Measurements from ENCODE around the gene DKK3. TPM values are rescaled to one million over a fixed set of nuclear protein-coding genes. Genes with fewer than 3 reads are reported as not detected.

Gene DKK3
- total and polyA plus RNA-seq, 2 of the 13 experiments (the other 11 are each of a cell fraction or from before 2014, with no cell fraction given), result 0.09 to 0.67 TPM

GRCh38 chr11:11988099-11988651 lies 20.3 kb downstream of the DKK3 start:
- intact Hi-C loops (cut with micrococcal nuclease; ENCODE audit: unreplicated experiment) (no loop called here), in situ Hi-C loops (cut with HindIII; ENCODE audit: extremely low pct_ligation_motif_present, low pct_unique_long_range_greater_than_20kb) (no loop called here)
- H3K27me3 ChIP-seq (ENCODE audit: control insufficient read depth in 1 of 2, insufficient read depth in 2 of 2, low read length in 2 of 2), result no peaks in the 10 kb centered on the region; a peak in 1 of 5 replicates
- no peak overlapping the region for H3K4me2 ChIP-seq (ENCODE audit: low read depth, low read length)
- H3K79me2 ChIP-seq (ENCODE audit: insufficient read depth, low read length), result no peaks in the 10 kb centered on the region
- DNase-seq (ENCODE audit: low spot score) (no peak), ATAC-seq (no peak), FAIRE-seq (no peak)
- H3K9ac ChIP-seq (ENCODE audit: insufficient read depth, low read depth, low read length), result no peak overlapping the region
- no peaks in the 10 kb centered on the region for H4K20me1 ChIP-seq (ENCODE audit: insufficient read depth, low read length)
- peaks cover 28% of the 10 kb centered on the region for H3K4me1 ChIP-seq (ENCODE audit: insufficient read depth, low read length)
- H3K36me3 ChIP-seq (replicated peaks in 1 of 2; ENCODE audit: control insufficient read depth in 1 of 2, insufficient read depth in 2 of 2, low read length in 2 of 2), result no peaks in the 10 kb centered on the region
- ChIA-PET POLR2A (no interaction called here), CTCF (ENCODE audit: low intra/inter-chr PET ratio, low total read pairs) (interaction anchor here (1.6 kb wide), 1 partner anchor 56 kb away, joined by 4 read pairs; no protein-coding TSS in a partner anchor)
- no peak overlapping the region for H3K27ac ChIP-seq (ENCODE audit: extremely low read length, insufficient read depth, low read length)
- WGBS (ENCODE audit: low lambda C conversion rate), result 46% methylated on average over 7 of the region's 7 CpGs
- no peak overlapping the region for H2AFZ ChIP-seq (ENCODE audit: low read length)
- no peak overlapping the region for H3K4me3 ChIP-seq (replicated peaks in 1 of 3; ENCODE audit: insufficient read depth in 1 of 3, low read depth in 2 of 3, low read length in 3 of 3)
- no peaks in the 10 kb centered on the region for H3K9me3 ChIP-seq (ENCODE audit: low read length)
- no TSS peak for BruUV-seq (replicated peaks)
- TF ChIP-seq RBFOX2 (IDR thresholded peaks at IDR 0.05; ENCODE audit: low read depth, low read length) (no peak), TFDP1 (CRISPR knock-in tag; IDR thresholded peaks at IDR 0.05; ENCODE audit: borderline replicate concordance) (no peak), DMAP1 (CRISPR knock-in tag; IDR thresholded peaks at IDR 0.05) (no peak), ZFP1 (CRISPR knock-in tag; IDR thresholded peaks at IDR 0.05) (no peak), CEBPG (CRISPR knock-in tag; IDR thresholded peaks at IDR 0.05) (no peak), CBFB (CRISPR knock-in tag; IDR thresholded peaks at IDR 0.05) (no peak), ZNF609 (CRISPR knock-in tag; IDR thresholded peaks at IDR 0.05; ENCODE audit: borderline replicate concordance) (no peak), AKAP8 (CRISPR knock-in tag; IDR thresholded peaks at IDR 0.05) (no peak), AGO2 (optimal IDR thresholded peaks at IDR 0.05; ENCODE audit: low read depth, low read length) (no peak), ZNF292 (CRISPR knock-in tag; IDR thresholded peaks at IDR 0.05; ENCODE audit: borderline replicate concordance, low read depth) (no peak), ZNF841 (CRISPR knock-in tag; IDR thresholded peaks at IDR 0.05; ENCODE audit: borderline replicate concordance) (no peak), ZNF362 (CRISPR knock-in tag; IDR thresholded peaks at IDR 0.05; ENCODE audit: borderline replicate concordance) (no peak), BHLHE40 (IDR thresholded peaks at IDR 0.05; ENCODE audit: low read length) (no peak)

Data from HepG2 (cell line).